ENCODE measurements around the gene SAT1. TPM values are rescaled to one million over a fixed set of nuclear protein-coding genes. Genes with fewer than 3 reads are reported as not detected.

The SAT1 gene
- total RNA-seq, 1 donor from 2014 or later: 111 TPM

DNA sequence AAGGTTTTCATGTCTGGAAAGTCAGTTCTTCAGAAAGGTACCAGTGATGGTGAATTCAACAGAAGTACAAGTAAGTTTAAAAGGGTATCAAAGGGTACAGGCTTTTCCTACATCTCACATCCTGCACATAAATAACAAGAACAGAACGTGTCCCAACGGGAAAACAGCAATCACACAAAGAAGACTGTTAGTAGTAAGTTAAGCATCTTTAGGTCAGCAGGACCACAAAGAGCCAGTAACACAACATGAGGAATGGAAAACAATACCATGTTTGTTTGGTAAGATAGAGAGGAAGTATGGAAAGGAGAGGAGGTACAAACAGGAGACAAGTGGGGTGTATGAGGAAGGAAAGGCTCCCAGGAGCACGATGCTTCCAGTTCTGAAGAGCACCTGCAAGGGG, 43.2 kb downstream of the SAT1 start:
- ATAC-seq (ENCODE audit: poor library complexity): no peak
- intact Hi-C loops (cut with DNase I): no loop called here
- DNase-seq: no peak

DNA sequence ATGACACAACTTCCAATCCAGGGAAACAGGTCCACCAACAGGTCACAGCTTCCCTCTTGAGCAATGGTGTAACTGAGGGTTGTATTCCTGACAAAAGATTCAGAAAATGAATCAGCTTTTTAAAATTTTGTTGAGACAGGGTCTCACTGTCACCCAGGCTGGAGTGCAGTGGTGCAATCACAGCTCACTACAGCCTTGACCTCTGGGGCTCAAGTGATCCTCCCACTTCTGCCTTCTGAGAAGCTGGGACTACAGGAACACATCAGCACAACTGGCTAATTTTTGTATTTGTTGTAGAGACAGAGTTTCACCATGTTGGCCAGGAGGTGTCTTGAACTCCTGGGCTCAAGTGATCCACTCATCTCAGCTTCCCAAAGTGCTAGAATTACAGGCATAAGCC, 43.7 kb downstream of the SAT1 start:
- ATAC-seq (ENCODE audit: poor library complexity) (no peak), DNase-seq (no peak)
- intact Hi-C loops (cut with DNase I): no loop called here

DNA sequence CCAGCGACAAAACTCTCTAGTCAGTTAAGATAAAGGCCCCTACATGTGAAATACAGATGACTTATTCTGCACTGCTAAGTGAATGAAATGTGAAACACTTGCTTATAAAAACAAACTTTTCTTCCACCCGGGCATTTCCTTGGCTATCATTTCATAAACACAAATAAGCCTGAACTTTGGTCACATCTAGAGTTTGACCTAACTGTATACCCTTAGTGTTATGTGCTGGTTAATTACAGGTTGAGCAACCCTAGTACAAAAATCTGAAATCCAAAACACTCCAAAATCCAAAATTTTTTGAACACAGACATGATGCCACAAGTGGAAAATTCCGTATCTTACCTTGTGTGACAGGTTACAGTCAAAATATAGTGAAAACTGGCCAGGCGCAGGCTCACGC, 45.9 kb downstream of the SAT1 start:
- ATAC-seq (ENCODE audit: poor library complexity) (no peak), DNase-seq (no peak)
- intact Hi-C loops (cut with DNase I): no loop called here

DNA sequence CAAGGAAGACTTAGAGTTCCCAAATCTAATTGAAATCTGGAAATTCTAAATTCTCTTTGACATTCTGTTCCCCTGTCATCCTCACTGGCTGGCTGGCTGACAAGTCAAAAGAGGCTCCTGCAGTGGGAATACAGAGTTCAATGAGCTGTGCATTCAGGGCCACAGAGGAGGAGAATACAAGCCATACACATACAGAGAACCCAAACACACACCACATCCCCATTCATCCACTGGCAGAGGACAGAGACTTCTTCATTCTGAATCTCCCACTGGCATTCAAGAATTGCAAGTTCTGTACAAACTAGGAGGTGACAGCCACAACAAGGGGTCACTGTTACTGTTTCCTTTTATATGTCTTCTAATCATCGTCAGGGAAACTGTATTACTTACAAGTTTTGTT, 49.7 kb downstream of the SAT1 start:
- ATAC-seq (ENCODE audit: poor library complexity): no peak
- intact Hi-C loops (cut with DNase I): no loop called here

More for the DNA sequence above, 49.7 kb downstream of the SAT1 start:
- no peak for DNase-seq

Other genes starting within 250 kb of the SAT1 start
- 44.9 TPM for gene PRDX4, start 115.7 kb upstream of the SAT1 start, total RNA-seq
- 44.5 TPM for gene ACOT9, start 39.9 kb upstream of the SAT1 start, total RNA-seq
- gene APOO, start 124.8 kb downstream of the SAT1 start, total RNA-seq: 112 TPM
- gene CXorf58, start 124.8 kb downstream of the SAT1 start, total RNA-seq: 0.22 TPM
- 5.8 TPM for gene KLHL15, start 244.0 kb downstream of the SAT1 start, total RNA-seq

Data from Right ventricle myocardium superior (tissue), 1 donor.